ENCODE results near the gene AMER3.

The AMER3 gene

GRCh38 chr2:130785466-130786055 lies 30.2 kb downstream of the AMER3 start:
- DNase-seq (ENCODE audit: low read depth), result no peak

DNA sequence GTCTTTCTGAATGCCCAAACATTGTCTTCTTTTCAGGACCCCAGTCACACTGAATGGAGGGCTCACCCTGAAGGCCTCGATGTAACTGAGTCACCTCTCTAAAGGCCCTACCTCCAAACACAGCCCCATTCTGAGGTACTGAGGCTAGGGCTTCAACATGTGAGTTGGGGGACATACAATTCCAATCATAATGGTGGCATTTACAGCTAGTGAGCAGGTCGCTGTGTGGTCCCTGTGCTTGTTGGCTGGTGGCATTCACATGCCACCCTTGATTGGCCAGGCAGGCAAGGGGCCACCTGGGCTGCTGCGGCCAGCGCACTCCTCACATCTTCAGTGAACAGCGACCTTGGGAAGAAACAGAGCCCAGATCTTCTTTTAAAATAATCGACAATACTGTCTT lies 30.7 kb downstream of the AMER3 start:
- no peak for DNase-seq (ENCODE audit: low read depth)

GRCh38 chr2:130787841-130788240 lies 32.5 kb downstream of the AMER3 start:
- no peak for DNase-seq (ENCODE audit: low read depth)

DNA sequence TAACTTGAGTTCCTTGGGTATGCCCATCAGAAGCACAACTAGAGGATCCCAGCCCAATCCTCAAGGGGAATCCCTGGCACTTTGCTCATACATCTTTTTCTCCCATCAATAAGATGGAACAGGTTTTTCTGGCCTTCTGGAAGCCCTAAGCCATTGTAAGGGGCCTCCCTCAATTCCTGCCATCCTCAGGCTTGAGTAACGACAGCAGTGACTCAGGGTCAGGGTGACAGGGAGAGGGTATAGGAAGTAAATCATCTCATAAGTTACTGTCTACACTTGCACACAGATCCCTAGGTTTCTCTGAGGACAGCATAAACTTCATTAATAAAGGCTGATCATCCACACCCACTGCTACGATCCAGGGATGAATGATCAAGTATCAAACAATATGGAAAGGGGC lies 35.0 kb downstream of the AMER3 start:
- no peak for DNase-seq (ENCODE audit: low read depth)

DNA sequence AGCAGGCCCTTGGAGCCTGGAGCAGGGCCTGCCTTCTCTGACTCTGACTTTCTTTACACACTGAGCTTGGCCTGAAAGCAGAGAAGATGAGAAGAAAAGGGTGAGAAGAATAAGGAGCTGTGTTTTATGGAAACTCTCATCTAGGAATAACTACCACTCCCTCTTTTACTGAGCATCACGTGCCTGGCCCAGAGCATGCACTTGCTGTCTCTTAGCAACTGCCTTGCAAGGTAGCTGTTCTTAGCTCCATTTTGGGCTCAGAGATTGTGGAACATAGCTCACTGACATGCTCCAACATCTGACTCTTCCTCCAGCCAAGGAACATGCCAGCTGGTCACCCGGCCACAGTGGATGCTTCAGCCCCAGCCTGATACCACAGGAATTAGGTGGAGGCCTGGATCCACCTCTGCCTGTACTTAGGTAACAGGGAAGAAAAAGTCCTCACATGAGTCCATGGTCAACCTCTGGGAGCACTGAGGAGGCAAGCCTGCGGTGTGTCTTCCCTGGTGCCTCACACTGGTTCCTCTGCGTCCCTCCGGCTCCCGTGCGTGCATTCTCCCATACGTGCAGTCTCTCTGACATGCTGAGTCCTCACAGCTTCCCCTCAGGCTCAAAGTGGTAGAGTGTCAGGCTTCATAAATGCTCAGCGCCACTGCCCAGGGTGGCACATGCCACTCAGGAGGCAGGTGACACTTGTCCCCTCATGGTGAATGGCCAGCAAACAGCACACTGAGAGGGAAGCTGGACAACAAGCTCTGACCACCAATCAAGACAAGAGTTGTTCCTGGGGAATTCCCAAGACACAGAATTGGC lies 35.7 kb downstream of the AMER3 start:
- no peak for DNase-seq (ENCODE audit: low read depth)

GRCh38 chr2:130791617-130791939 lies 36.2 kb downstream of the AMER3 start:
- DNase-seq (ENCODE audit: low read depth), result no peak

DNA sequence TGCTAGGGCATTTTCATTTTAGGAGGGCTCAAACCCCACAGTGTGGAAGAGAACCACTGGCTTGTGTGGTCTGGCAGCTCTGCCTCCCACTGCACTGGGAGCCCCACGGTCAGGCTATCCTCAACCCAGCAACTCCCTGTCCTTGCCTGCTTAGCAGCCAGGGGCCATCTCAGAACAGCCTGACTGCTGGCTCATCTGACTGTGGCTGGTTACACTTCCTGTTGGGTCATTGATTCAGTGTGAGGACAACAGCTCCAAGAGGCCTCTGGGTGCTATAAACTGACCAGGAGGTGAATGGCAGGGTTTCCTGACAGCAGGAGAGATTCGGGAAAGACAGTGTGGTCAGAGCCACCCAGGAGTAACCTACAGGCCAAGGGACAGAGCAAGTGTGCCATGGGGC lies 40.1 kb downstream of the AMER3 start:
- no peak for DNase-seq (ENCODE audit: low read depth)

DNA sequence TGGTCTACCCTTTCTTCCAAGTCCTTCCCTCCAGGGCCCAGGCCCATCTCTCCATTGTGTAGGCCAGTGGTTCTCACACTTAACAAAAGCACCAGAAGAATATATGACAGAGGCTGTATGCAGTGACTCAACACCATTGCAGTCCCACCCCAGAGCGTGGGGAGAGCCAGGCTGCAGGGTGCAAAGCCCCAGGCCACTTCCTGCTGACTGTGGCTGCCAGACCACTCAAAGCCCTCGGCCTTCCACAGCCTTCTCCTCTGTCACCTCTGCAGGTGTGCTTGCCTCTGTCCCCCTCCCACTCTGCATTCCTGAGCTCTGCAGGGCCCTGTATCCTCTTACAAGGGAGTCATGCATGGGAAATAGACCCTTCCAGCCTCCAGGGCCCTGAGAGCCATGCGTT lies 41.0 kb downstream of the AMER3 start:
- no peak for DNase-seq (ENCODE audit: low read depth)

- DNase-seq (ENCODE audit: low read depth), result peak; percentile 86
Observed at GRCh38 chr2:130797493-130798435, 42.4 kb downstream of the AMER3 start.

DNA sequence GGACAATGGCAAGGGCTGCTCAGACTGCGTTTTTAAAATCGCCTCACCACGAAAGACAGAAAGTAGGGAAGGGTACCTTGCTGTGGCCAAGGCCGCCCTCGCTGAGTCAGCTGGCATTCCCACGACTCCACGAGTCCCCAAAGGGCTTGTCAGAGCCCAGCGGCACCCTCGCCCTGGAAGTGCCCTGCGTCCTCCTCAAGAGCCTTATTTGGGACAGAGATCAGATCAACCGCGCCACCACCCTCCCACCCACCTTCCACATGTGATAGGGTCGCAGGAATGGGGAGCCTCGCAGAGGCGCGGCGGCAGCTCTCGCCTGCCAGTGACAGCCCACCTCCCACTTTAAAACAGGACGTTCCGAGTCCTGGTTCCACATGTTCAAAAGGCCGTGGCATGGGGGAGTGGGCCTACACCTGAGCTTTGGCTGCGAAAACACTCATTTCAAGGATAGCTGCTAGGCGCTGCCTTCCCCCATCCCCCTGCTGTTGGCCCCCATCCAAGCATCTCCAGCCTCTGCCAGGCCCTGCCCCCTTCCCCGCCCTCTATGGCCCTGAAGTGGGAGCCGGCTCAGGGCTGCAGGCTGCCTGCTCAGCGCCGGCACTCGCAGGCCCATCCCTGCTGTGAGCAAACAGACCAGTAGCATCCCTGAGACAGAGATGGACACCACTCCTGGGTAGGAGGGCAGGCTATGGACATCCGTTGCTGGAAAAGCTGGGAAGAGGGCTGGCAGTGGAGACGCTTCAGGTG lies 43.3 kb downstream of the AMER3 start:
- no peak for DNase-seq (ENCODE audit: low read depth)

DNA sequence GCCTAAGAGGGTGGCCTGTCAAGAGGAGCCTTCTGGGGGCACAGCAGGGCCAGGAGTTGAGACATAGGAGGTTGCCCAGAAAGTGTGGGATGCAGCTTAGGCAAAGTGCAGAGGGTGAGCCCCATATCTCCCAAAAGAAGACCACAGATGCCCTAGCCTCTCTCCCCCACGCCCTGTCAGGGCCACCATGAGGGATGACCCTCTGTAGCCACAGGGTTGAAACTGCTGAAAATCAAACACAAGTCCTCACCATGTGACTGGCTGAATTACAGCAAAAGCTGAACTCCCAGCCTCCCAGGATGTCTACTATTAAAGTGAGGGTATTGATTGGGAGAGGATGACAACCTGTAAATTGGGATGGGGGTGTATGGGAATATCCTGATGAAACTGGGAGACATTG lies 44.0 kb downstream of the AMER3 start:
- DNase-seq (ENCODE audit: low read depth), result no peak

DNA sequence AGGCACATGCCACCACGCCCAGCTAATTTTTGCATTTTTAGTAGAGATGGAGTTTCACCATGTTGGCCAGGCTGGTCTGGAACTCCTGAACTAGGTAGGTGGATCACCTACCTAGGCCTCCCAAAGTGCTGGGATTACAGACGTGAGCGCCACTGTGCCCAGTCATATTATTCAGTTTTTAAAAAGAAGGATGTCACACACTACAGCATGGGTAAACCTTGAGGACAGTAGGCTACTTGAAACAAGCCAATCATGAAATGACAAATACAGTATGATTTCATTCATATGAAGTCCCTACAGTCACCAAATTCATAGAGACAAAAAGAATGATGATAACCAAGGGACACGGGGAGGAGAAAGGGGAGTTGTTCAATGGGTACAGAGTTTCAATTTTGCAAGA lies 50.3 kb downstream of the AMER3 start:
- no peak for DNase-seq (ENCODE audit: low read depth)

DNA sequence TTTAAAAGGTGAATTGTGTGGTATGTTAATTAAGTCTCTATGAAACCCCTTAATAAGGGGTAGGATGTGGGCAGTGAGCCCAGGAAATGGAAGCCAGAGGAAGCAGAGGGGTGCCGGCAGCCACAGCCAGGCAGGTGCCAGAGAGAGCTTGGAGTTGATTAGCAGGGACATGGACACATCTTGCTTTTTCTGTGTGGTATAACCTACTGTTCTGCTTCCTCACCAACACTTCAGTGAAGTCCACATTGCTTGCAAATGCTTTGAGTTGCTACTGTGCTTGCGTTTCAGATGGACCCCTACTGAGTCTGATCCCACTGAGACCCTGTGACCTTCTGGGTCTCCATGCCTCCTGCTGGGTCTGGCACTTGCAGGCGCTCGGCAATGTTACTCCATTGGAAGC lies 51.0 kb downstream of the AMER3 start:
- DNase-seq (ENCODE audit: low read depth), result no peak

DNA sequence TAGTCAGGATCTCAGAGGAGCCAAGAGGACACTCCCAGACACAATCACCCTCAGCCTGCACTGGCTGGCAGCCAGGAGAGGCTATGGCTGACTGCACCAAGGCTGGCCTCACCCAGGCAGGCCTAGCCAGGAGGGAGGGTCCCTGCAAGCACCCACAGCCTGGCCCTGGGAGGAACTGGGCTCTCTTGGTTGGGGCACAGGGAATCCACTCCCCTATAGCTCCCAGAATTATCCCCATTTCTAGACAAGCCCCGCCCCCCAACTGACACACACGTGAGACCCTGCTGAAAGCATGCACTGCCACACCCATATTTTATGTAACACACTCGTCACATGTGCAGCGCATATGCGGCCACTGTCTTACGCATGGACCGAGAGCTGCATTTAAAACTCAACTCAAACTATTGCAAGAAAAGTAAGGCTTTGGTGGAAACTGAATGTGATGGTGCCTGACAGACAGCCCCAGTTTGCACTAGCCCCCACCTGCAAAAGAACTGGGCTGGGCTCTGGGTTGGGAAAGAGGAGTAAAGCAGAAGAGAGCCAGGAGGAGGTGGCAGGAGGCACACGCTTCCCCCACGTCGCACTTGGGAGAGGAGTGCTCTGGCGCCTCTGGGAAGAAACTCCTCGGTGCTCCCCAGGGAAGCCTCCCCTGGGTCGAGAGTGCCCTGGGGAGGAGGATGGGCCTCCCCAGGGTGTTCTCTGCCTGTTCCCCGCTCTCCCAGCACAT lies 52.5 kb downstream of the AMER3 start:
- no peak for DNase-seq (ENCODE audit: low read depth)

DNA sequence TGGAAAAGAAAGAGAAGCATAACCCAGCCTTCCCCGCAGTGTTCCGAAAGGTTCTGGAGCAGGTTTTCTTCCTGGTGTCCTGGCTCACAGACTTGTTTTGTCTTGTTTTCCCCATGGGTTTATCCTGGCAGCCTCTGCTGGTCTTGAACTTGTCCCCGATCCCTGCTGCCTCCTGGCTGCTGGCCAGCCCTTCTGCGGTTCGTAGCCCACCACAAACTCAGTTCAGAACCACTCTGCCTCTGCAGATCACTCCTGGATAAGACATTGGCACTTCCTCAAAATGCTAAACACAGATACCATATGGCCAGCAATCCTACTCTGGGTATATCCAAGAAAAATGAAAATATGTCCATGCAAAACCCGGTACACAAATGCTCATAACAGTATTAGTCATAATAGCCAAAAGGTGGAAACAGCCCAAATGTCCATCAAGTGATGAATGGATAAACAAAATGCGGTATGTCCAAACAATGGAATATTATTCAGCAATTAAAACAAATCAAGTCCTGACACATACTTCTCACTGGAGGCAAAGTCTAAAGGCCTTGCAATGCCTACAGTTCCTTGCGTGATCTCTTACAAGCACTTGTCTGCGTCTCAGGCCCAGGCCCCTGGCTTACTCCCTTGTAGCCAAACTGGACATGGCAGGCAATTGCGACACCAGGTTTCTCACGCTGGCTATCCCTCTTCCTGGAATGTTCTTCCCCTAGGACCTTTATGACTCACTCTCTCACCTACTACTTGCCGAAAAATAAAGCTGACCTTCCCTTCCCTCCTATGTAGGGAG lies 53.3 kb downstream of the AMER3 start:
- no peak for DNase-seq (ENCODE audit: low read depth)

GRCh38 chr2:130810490-130810889 lies 55.1 kb downstream of the AMER3 start:
- no peak for DNase-seq (ENCODE audit: low read depth)

- no peak for DNase-seq (ENCODE audit: low read depth)
Observed at GRCh38 chr2:130813722-130814121, 58.4 kb downstream of the AMER3 start.

DNA sequence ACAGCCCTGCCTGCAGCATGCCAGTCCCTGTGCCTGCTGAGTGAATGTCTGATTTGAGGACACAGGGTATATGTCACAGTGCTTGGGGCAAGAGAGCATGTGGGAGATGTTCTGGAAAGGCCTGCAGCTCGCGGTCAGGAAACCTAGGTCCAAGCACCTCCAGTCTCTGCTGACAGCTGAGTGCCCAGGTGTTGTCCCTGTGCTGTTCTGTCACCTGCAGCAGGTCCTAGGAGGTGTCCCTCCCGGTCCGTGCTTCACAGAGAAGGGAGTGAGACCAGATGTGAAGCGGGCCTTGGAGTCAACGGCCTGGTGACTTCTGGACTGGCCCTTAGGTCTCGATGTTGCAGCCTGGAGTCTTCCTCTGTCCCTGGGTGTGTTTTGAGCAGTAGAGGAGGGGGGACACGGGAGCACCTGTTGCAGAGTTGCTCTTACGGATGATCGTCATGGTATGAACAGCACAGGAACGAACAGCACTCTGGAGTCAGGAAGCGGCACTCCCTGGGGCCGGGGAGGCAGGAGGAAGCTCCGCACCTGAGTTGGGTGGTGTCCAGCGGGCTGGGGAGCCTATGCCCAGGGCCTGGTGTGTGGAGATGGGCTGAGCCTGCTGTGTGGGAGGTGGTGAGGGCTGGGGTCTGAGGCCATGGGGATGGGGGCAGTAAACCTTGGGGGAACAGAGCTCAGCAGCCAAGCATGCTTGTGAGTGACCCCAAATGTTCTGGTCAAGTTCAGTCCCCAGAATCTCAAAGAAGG lies 59.8 kb downstream of the AMER3 start:
- DNase-seq (ENCODE audit: low read depth), result no peak
